Common myeloid progenitor, CD34-positive (primary cell): Measurements from ENCODE around the gene B3GALNT2. TPM values are rescaled to one million over a fixed set of nuclear protein-coding genes. Genes with fewer than 3 reads are reported as not detected.
"Not testable (repeated sequence)": the region's sequence is repeated elsewhere in the genome, so short reads cannot be mapped to it uniquely, and the experiment has no call there.

Experiments used
- CTCF ChIA-PET: fragments of 350-600 bp; sonication (Branson Sonifier 250); formaldehyde crosslinking; loops from one replicate; lab custom pipeline; 2021; ENCODE audit warnings: antibody characterized with exemption; lab: Charles Lee
- POLR2A ChIA-PET: fragments of 350-600 bp; sonication (Branson Sonifier 250); formaldehyde crosslinking; loops from one replicate; lab custom pipeline; 2021; ENCODE audit warnings: antibody characterized with exemption; lab: Charles Lee
- DNase-seq, 3 donors: peaks; one replicate each; pipeline versions ENCODE4 v3.0.0 to v3.0.0-alpha.2; 2013
- H3K27ac ChIP-seq, 2 experiments: 1 replicate in 1 of 2; 2 replicates in 1 of 2; pipeline ENCODE4 v1.7.0; 2013; ENCODE audit warnings: inconsistent platforms in 2 of 2, low read length in 2 of 2, mild to moderate bottlenecking in 2 of 2, low read depth in 1 of 2, moderate library complexity in 1 of 2; ENCODE audit not compliant: severe bottlenecking in 2 of 2, insufficient read depth in 1 of 2, poor library complexity in 1 of 2
- H3K27me3 ChIP-seq, 5 experiments: replicated peaks in 2 of 5; 1 replicate in 3 of 5; 2 replicates in 2 of 5; pipeline versions ENCODE4 v1.6.1 to v1.7.0; 2013; ENCODE audit warnings: low read length in 4 of 5, mild to moderate bottlenecking in 2 of 5, moderate library complexity in 2 of 5, inconsistent platforms in 1 of 5; ENCODE audit not compliant: insufficient read depth in 5 of 5, control insufficient read depth in 4 of 5
- H3K36me3 ChIP-seq, 4 experiments: 1 replicate in 2 of 4; 2 replicates in 2 of 4; pipeline versions ENCODE4 v1.6.1 to v1.7.0; 2013; ENCODE audit warnings: low read length in 3 of 4, control low read depth in 1 of 4, mild to moderate bottlenecking in 1 of 4; ENCODE audit not compliant: control insufficient read depth in 4 of 4, insufficient read depth in 4 of 4
- H3K4me1 ChIP-seq, 4 experiments: 1 replicate in 3 of 4; 2 replicates in 1 of 4; pipeline versions ENCODE4 v1.6.1 to v1.7.1; 2013; ENCODE audit warnings: low read length in 3 of 4, mild to moderate bottlenecking in 3 of 4, control low read depth in 1 of 4, inconsistent platforms in 1 of 4, moderate library complexity in 1 of 4; ENCODE audit not compliant: control insufficient read depth in 4 of 4, insufficient read depth in 4 of 4; ENCODE audit errors: control extremely low read depth in 1 of 4
- H3K4me3 ChIP-seq, 7 experiments: 1 replicate in 4 of 7; 2 replicates in 3 of 7; pipeline versions ENCODE4 v1.5.1 to v1.7.0; 2013; ENCODE audit warnings: mild to moderate bottlenecking in 7 of 7, low read length in 6 of 7, moderate library complexity in 6 of 7, inconsistent platforms in 2 of 7, low read depth in 2 of 7, control low read depth in 1 of 7; ENCODE audit not compliant: insufficient read depth in 4 of 7, control insufficient read depth in 1 of 7; ENCODE audit errors: extremely low read depth in 1 of 7
- H3K9me3 ChIP-seq, 5 experiments: 1 replicate in 4 of 5; 2 replicates in 1 of 5; pipeline versions ENCODE4 v1.6.1 to v1.7.1; 2013; ENCODE audit warnings: low read length in 4 of 5, mild to moderate bottlenecking in 2 of 5, inconsistent platforms in 1 of 5, low read depth in 1 of 5, moderate library complexity in 1 of 5; ENCODE audit not compliant: control insufficient read depth in 4 of 5, insufficient read depth in 2 of 5; ENCODE audit errors: control extremely low read depth in 1 of 5
- WGBS: methylation state at CpG from one replicate; pipeline ENCODE4 v1.1.5; 2013; ENCODE audit not compliant: insufficient coverage; 5-methylcytosine and 5-hydroxymethylcytosine counted together
- polyA plus RNA-seq: library from polyadenylated mRNA; unstranded; fragments of 120-200 nt; gene quantifications from one replicate; pipeline ENCODE4 v1.2.1, GENCODE V29; 2013

B3GALNT2 gene
- 8.7 TPM for polyA plus RNA-seq

DNA sequence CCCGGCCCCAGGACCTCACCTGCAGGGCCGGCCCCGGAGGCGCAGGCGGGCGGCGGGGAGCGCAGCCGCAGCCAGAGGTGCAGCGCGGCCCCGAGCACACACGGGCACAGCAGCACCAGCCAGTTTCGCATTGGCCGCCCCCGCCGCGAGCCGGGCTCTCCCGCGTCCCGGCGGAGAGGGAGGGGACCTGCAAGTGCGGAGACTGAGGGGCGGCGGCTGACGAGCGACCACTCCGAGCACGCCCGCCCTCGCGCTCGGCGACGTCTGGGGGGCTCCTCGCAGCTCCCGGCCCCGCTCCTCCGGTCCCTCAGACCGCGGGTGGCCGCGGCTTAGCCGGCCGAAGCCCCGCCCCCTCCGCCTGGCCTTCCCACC, at the start of gene B3GALNT2:
TSS of gene B3GALNT2 (minus strand) at position 331 of the 372 bp plus-strand sequence. CDS start at position 131, 200 bp downstream.
- Histone ChIP-seq H3K36me3 (no peaks in the 10 kb centered on the region), H3K27me3 (peaks cover 0 to 4% (median 0%) of the 10 kb centered on the region in 5 experiments), H3K27ac (peak within 1 kb of the TSS in 1 of 2 experiments; percentile 77), H3K4me1 (peaks cover 5 to 26% (median 15%) of the 10 kb centered on the region in 4 experiments), H3K4me3 (peak within 1 kb of the TSS; percentile 52 to 95 (median 76)), H3K9me3 (no peaks in the 10 kb centered on the region)
- WGBS = 0% methylated on average over 33 of the region's 48 CpGs
- POLR2A ChIA-PET = interaction anchor here (0.6 to 0.7 kb wide), 2 partner anchors 451 to 659 kb away, joined by 3 to 5 read pairs; no protein-coding TSS in a partner anchor
- DNase-seq = no peak
- CTCF ChIA-PET = interaction anchor here (0.5 to 1.3 kb wide), 3 partner anchors 88 to 455 kb away, joined by 3 to 4 read pairs (median 3); no protein-coding TSS in a partner anchor

DNA sequence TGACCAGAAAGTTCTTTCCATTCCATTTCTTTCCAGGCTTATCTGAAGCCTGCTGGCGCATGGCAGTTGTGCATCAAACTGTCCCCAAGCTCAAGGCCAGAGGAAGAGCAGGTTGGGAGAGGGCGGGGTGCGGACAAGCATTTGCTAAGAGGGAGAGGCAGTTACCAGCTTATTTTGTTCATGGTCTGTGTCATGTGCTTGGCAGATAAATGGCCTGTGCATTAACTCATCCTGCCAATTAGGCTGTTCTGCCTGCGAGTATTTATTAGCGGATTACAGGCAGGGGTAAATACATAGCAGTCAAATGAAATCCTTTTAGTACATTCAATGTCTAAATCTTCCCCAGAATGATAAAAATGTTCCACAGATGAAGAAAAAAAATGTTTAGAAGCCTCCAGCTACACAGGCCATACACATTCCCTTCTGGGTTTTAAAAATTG, 48.9 kb upstream of the B3GALNT2 start:
- no peak overlapping the region for H3K27ac ChIP-seq
- CTCF ChIA-PET = no interaction called here
- peaks cover 0 to 5% (median 0%) of the 10 kb centered on the region in 5 experiments for H3K27me3 ChIP-seq
- DNase-seq = no peak
- no peaks in the 10 kb centered on the region for H3K9me3 ChIP-seq
- POLR2A ChIA-PET = no interaction called here
- H3K36me3 ChIP-seq = no peaks in the 10 kb centered on the region
- 100% methylated on average over 5 of the region's 5 CpGs for WGBS
- no peaks in the 10 kb centered on the region for H3K4me1 ChIP-seq
- no peak overlapping the region for H3K4me3 ChIP-seq

DNA sequence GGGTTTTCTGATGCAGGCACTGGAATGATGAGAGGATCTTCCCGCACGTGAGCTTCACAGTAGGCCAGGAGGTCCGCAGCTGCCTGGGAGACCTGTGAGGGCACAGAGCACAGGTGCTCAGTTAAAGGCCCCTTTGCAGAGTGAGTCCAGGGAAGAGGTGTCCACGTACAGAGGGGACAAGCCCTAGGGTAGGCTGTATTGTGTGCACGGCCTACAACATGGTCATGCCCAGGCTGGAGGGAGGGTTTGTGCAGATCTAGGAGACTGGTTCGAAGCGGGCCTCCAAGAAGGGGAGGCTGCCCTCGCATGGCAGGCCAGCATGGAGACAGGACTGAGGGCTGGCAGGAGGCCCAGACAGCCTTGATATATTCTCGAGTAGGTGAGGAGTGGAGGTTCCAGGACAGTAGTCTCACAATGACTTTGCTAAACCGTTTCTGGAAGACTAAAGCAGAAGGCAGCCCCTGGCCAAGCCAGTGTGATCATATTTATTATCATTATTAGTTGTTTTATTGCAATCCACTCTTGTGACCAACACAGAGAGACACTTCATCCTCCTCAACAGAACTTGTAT, 48.0 kb upstream of the B3GALNT2 start:
- Histone ChIP-seq H3K4me3 (no peak overlapping the region), H3K27me3 (peaks cover 0 to 5% (median 0%) of the 10 kb centered on the region in 5 experiments), H3K4me1 (no peaks in the 10 kb centered on the region), H3K27ac (no peak overlapping the region), H3K36me3 (no peaks in the 10 kb centered on the region), H3K9me3 (no peaks in the 10 kb centered on the region)
- WGBS = 98% methylated on average over 7 of the region's 10 CpGs
- POLR2A ChIA-PET = no interaction called here
- CTCF ChIA-PET = no interaction called here
- DNase-seq = no peak

DNA sequence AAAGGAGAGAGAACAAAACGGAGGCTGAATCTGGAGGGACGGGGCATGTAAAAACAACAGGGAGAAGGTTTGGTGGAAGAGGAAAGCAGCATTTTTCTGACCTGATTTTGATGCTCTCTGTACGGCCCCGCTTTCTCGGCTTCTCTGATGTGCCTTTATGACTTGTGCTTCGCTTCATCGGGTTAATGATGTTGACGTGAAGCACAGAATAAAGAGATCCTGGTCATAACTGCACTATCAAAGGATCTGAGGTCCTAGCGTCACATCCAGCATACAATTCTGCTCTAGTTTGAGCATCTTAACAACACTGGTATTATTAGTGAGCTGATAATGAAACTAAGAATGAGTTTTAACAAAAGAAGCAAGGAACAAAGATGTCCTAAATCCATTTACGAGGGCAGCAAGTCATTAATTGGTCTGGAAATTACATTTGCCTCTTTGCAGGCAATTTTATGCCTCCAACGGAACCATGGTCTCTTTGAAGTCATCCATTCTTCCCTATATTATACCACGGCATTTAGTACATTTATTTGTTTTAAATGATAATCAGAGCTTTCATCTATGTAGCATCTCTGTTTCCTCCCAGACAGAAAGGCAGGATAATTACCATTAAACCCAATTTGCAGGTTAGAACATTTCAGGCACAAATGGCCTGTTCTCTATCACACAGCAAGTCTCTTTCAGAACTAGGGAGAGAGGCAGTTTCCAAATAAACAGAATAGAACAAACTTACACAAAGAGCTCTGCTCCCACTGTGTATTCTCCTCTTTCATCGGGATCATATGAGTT, 45.3 kb upstream of the B3GALNT2 start:
- CTCF ChIA-PET = interaction anchor here (0.8 to 4.2 kb wide), 2 partner anchors 17 to 52 kb away, joined by 3 to 14 read pairs; no protein-coding TSS in a partner anchor
- 88% methylated on average over 9 of the region's 13 CpGs for WGBS
- H3K4me1 ChIP-seq = no peaks in the 10 kb centered on the region
- H3K27me3 ChIP-seq = peaks cover 0 to 5% (median 0%) of the 10 kb centered on the region in 5 experiments
- H3K4me3 ChIP-seq = no peak overlapping the region
- H3K27ac ChIP-seq = no peak overlapping the region
- no peaks in the 10 kb centered on the region for H3K36me3 ChIP-seq
- POLR2A ChIA-PET = no interaction called here
- H3K9me3 ChIP-seq = no peaks in the 10 kb centered on the region
- no peak for DNase-seq

DNA sequence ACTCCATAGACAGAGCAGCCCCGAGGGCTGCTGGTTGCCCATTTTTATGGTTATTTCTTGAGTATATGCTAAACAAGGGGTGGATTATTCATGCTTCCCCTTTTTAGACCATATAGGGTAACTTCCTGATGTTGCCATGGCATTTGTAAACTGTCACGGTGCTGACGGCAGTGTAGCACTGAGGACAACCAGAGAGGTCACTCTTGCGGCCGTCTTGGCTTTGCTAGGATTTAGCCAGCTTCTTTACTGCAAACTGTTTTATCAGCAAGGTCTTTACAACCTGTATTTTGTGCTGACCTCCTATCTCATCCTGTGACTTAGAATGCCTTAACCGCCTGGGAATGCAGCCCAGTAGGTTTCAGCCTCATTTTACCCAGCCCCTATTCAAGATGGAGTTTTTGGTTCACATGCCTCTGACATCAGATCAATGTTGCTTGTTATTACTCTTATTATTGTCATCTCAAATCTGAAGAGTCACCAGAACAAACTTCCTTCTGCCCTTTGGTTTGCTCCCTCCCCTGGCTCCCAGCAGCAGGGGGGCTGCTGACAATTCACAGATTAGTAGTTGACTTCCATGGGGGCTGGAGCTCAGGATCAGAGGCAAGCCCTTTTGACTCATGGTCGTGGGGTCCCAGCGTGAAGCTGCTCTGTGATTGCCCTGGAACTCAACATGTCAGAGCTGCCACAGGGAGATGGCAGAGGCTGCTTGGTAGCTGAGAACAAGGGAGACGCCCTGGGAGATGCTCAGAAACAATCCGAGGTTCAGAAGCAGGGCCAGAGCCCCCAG, 42.3 kb upstream of the B3GALNT2 start:
- DNase-seq = peak; percentile 30 to 73 (median 68)
- H3K9me3 ChIP-seq, H3K4me3 ChIP-seq, POLR2A ChIA-PET, H3K36me3 ChIP-seq, H3K4me1 ChIP-seq, H3K27me3 ChIP-seq, H3K27ac ChIP-seq: not testable (repeated sequence)
- CTCF ChIA-PET = interaction anchor here (0.6 to 4.2 kb wide), 3 partner anchors 41 to 64 kb away, joined by 3 to 14 read pairs (median 4); no protein-coding TSS in a partner anchor
- 64% methylated on average over 10 of the region's 10 CpGs for WGBS

DNA sequence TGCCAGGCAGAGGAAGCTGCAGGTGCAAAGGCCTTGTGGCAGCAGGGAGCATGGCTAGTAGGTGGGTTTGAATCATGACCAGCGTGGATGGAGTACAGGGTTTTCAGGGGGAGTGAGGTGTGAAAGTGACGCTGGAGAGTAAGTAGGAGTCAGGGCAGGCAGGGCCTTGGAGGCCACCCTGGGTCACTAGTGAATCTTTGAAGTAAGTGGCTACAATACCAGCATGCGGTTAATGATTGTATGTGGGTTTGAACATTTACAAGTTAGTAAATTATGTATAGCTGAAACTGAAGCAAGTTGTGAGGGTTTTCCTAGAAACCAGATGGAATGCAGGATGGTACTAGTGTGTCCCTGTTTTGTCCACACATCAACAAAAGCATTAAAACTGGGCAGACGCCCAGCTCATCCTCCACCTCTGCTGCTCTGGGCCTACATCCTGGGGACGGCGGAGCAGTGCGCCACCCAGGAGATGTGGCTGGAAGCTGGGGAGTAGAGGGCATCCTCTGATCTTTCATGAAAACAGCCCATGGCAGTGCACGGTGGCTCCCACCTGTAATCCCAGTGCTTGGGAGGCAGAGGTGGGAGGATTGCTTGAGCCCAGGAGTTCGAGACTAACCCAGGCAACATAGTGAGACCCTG, 41.2 kb upstream of the B3GALNT2 start:
- DNase-seq = no peak
- no peaks in the 10 kb centered on the region for H3K9me3 ChIP-seq
- POLR2A ChIA-PET = no interaction called here
- WGBS = 100% methylated on average over 8 of the region's 9 CpGs
- H3K27ac ChIP-seq = no peak overlapping the region
- H3K4me3 ChIP-seq = no peak overlapping the region
- no peaks in the 10 kb centered on the region for H3K36me3 ChIP-seq
- no peaks in the 10 kb centered on the region for H3K4me1 ChIP-seq
- CTCF ChIA-PET = interaction anchor here (1.1 to 1.2 kb wide), 2 partner anchors 32 to 40 kb away, joined by 3 to 4 read pairs; no protein-coding TSS in a partner anchor
- peaks cover 0 to 5% (median 0%) of the 10 kb centered on the region in 5 experiments for H3K27me3 ChIP-seq
